ENCODE measurements around the gene PPFIA2.
A peak's percentile ranks its signal among the peaks of the same experiment; 100 is the strongest.

The PPFIA2 gene

GRCh38 chr12:81296556-81297305, 462.4 kb downstream of the PPFIA2 start:
- peak; percentile 77 for DNase-seq (ENCODE audit: low read depth)
- no peak overlapping the region for H3K4me3 ChIP-seq (ENCODE audit: low read depth, low read length)
- TF ChIP-seq, protein P1, sequence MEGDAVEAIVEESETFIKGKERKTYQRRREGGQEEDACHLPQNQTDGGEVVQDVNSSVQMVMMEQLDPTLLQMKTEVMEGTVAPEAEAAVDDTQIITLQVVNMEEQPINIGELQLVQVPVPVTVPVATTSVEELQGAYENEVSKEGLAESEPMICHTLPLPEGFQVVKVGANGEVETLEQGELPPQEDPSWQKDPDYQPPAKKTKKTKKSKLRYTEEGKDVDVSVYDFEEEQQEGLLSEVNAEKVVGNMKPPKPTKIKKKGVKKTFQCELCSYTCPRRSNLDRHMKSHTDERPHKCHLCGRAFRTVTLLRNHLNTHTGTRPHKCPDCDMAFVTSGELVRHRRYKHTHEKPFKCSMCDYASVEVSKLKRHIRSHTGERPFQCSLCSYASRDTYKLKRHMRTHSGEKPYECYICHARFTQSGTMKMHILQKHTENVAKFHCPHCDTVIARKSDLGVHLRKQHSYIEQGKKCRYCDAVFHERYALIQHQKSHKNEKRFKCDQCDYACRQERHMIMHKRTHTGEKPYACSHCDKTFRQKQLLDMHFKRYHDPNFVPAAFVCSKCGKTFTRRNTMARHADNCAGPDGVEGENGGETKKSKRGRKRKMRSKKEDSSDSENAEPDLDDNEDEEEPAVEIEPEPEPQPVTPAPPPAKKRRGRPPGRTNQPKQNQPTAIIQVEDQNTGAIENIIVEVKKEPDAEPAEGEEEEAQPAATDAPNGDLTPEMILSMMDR (conservative IDR thresholded peaks at IDR 0.05; ENCODE audit: low read depth, low read length): no peak

- TF ChIP-seq, protein P1 (conservative IDR thresholded peaks at IDR 0.05; ENCODE audit: low read depth, low read length): no peak
- H3K4me3 ChIP-seq (ENCODE audit: low read depth, low read length): no peak overlapping the region
- DNase-seq (ENCODE audit: low read depth): no peak
Observed at GRCh38 chr12:81295251-81295650, 463.9 kb downstream of the PPFIA2 start.

- H3K4me3 ChIP-seq (ENCODE audit: low read depth, low read length): no peak overlapping the region
- peak; percentile 34 for DNase-seq (ENCODE audit: low read depth)
- TF ChIP-seq, protein P1 (conservative IDR thresholded peaks at IDR 0.05; ENCODE audit: low read depth, low read length): no peak
Observed at GRCh38 chr12:81294325-81295190, 464.6 kb downstream of the PPFIA2 start.

- TF ChIP-seq, protein P1 (conservative IDR thresholded peaks at IDR 0.05; ENCODE audit: low read depth, low read length): no peak
- no peak overlapping the region for H3K4me3 ChIP-seq (ENCODE audit: low read depth, low read length)
- no peak for DNase-seq (ENCODE audit: low read depth)
Observed at GRCh38 chr12:81288651-81289050, 470.5 kb downstream of the PPFIA2 start.

DNA sequence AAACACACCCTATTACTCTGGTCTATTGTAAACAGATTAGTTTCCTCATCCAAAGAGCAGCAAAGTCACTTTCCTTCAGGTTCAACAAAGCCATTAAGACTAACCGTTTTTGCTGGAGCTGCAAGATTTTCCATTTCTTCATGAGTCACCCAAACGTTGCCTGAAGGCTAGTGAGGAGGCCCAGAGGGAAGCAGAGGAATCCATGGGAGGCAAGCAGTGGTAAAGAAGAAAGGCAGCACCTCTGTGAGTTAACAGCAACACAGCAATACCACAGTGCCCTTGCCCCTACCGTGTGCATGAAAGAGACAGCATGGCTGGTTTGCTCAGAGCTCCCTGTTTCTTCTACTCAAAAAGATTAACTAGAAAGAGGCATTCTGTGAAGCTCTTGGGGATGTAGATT, 475.0 kb downstream of the PPFIA2 start:
- TF ChIP-seq, protein P1 (conservative IDR thresholded peaks at IDR 0.05; ENCODE audit: low read depth, low read length): no peak
- peak; percentile 31 for DNase-seq (ENCODE audit: low read depth)
- H3K4me3 ChIP-seq (ENCODE audit: low read depth, low read length): no peak overlapping the region

DNA sequence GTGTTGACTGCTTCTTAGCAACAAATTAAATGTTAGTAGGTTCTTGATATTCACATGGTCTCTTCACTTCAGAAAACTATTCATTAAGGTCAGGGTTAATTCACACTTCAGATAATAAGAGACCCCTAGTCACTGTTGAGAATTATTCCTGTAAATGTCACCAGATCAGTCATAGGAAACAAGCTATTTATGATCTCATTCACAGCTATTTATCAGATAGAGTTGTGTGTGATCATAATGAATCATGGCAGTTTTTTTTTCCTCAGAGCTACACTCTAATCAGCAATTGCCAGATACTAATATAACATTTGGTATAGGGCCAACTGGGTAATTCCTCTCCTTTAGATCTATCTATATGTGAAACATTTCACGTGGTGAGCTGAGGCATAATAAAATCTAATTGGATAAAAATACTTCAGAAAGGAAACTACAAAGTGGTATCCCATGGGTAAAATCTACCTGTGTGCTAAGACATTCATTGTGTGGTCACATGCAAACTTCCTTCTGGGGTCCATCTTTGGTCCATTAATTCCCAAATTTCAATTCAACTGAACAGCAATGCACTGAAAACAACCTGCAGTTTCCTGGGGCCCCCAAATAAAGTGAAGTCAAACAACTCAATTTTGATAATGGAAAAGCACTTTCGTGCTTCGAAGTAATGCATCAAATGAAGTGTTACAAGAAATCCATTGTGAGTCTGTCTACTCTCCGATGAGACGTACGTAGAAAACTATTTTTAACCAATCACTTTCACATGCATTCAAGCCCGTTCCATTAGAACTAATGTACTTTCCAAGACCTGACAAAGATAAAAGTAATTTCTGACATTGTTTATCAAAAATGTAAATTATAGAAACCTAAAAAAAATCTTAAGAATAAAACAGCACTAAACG, 484.3 kb downstream of the PPFIA2 start:
- TF ChIP-seq, protein P1 (conservative IDR thresholded peaks at IDR 0.05; ENCODE audit: low read depth, low read length): no peak
- peak; percentile 19 for DNase-seq (ENCODE audit: low read depth)
- H3K4me3 ChIP-seq (ENCODE audit: low read depth, low read length): no peak overlapping the region

Data from choroid plexus epithelial cell (primary cell).